HG02970 (cell line): Measurements from ENCODE around the gene SEC14L2.

Experiments used
- ATAC-seq: cut with Tn5 transposase; IDR thresholded peaks from one replicate; pipeline ENCODE4 v1.9.1; 2021; ENCODE audit warnings: mild to moderate bottlenecking, moderate library complexity, moderate number of reproducible peaks; ENCODE audit not compliant: unreplicated experiment, low FRiP score

Gene SEC14L2

GRCh38 chr22:30424534-30425326 lies 27.9 kb downstream of the SEC14L2 start:
- ATAC-seq = no peak

- ATAC-seq = no peak
Observed at GRCh38 chr22:30425327-30425615, 28.5 kb downstream of the SEC14L2 start.

- no peak for ATAC-seq
Observed at GRCh38 chr22:30425616-30426387, 29.0 kb downstream of the SEC14L2 start, which contains the start of gene MTFP1. TSS of gene MTFP1 (plus strand) at chr22:30425768. CDS start at chr22:30425880, 112 bp downstream.

GRCh38 chr22:30426388-30427353 lies 29.9 kb downstream of the SEC14L2 start:
- ATAC-seq = no peak

GRCh38 chr22:30427871-30428270 lies 31.1 kb downstream of the SEC14L2 start:
- ATAC-seq = no peak

GRCh38 chr22:30429887-30430286 lies 33.1 kb downstream of the SEC14L2 start:
- ATAC-seq = no peak

- no peak for ATAC-seq
Observed at GRCh38 chr22:30430933-30431332, 34.1 kb downstream of the SEC14L2 start.

- no peak for ATAC-seq
Observed at GRCh38 chr22:30432096-30432495, 35.3 kb downstream of the SEC14L2 start.

- no peak for ATAC-seq
Observed at GRCh38 chr22:30432520-30432919, 35.7 kb downstream of the SEC14L2 start.

GRCh38 chr22:30433227-30433626 lies 36.4 kb downstream of the SEC14L2 start:
- ATAC-seq = no peak

- ATAC-seq = no peak
Observed at GRCh38 chr22:30433773-30434172, 37.0 kb downstream of the SEC14L2 start.

- ATAC-seq = no peak
Observed at GRCh38 chr22:30434843-30435242, 38.0 kb downstream of the SEC14L2 start.

GRCh38 chr22:30435674-30436126 lies 38.9 kb downstream of the SEC14L2 start:
- no peak for ATAC-seq

GRCh38 chr22:30436196-30436595 lies 39.4 kb downstream of the SEC14L2 start:
- no peak for ATAC-seq

- ATAC-seq = no peak
Observed at GRCh38 chr22:30438559-30438958, 41.7 kb downstream of the SEC14L2 start.

GRCh38 chr22:30439226-30439625 lies 42.4 kb downstream of the SEC14L2 start:
- ATAC-seq = no peak

- ATAC-seq = no peak
Observed at GRCh38 chr22:30439836-30440235, 43.0 kb downstream of the SEC14L2 start.

GRCh38 chr22:30441088-30441487 lies 44.3 kb downstream of the SEC14L2 start:
- ATAC-seq = no peak

- no peak for ATAC-seq
Observed at GRCh38 chr22:30444632-30445437, 48.0 kb downstream of the SEC14L2 start.
